Activated T-helper 9 cell treated with anti-CD3 and anti-CD28 coated beads, Interleukin-2, amount 50 U/mL, for 16 hours (primary cell): ENCODE data around the gene MIER3.
"Not testable (repeated sequence)": the region's sequence is repeated elsewhere in the genome, so short reads cannot be mapped to it uniquely, and the experiment has no call there.

Experiments used
- DNase-seq: peaks from one replicate; pipeline ENCODE4 v3.0.0-alpha.2; 2020; ENCODE audit warnings: low read depth

Gene MIER3

GRCh38 chr5:56951946-56952691 lies at the start of gene MIER3:
Gene MIER3, minus strand, starts transcription at chr5:56952123. Its CDS starts 21 bp downstream, at chr5:56952102.
- DNase-seq: peak; percentile 69

GRCh38 chr5:56995596-56995995 lies 43.7 kb upstream of the MIER3 start:
- no peak for DNase-seq

GRCh38 chr5:56993241-56993640 lies 41.3 kb upstream of the MIER3 start:
- no peak for DNase-seq

GRCh38 chr5:56989676-56990075 lies 37.8 kb upstream of the MIER3 start:
- no peak for DNase-seq

- DNase-seq: no peak
Measured at GRCh38 chr5:56988490-56988889, 36.6 kb upstream of the MIER3 start.

- DNase-seq: no peak
Measured at GRCh38 chr5:56987171-56987570, 35.2 kb upstream of the MIER3 start.

- no peak for DNase-seq
Measured at GRCh38 chr5:56986626-56986947, 34.7 kb upstream of the MIER3 start.

- DNase-seq: no peak
Measured at GRCh38 chr5:56985936-56986625, 34.2 kb upstream of the MIER3 start.

- no peak for DNase-seq
Measured at GRCh38 chr5:56984445-56984844, 32.5 kb upstream of the MIER3 start.

GRCh38 chr5:56983593-56984361 lies 31.9 kb upstream of the MIER3 start:
- DNase-seq: no peak

- DNase-seq: no peak
Measured at GRCh38 chr5:56981548-56982315, 29.8 kb upstream of the MIER3 start.

GRCh38 chr5:56979968-56980367 lies 28.0 kb upstream of the MIER3 start:
- no peak for DNase-seq

- not testable (repeated sequence) for DNase-seq
Measured at GRCh38 chr5:56979526-56979925, 27.6 kb upstream of the MIER3 start.

GRCh38 chr5:56977822-56978221 lies 25.9 kb upstream of the MIER3 start:
- DNase-seq: no peak

- DNase-seq: no peak
Measured at GRCh38 chr5:56977021-56977420, 25.1 kb upstream of the MIER3 start.

GRCh38 chr5:56974241-56974640 lies 22.3 kb upstream of the MIER3 start:
- no peak for DNase-seq

GRCh38 chr5:56973473-56973872 lies 21.6 kb upstream of the MIER3 start:
- DNase-seq: no peak

- DNase-seq: no peak
Measured at GRCh38 chr5:56971275-56971674, 19.4 kb upstream of the MIER3 start.

- DNase-seq: no peak
Measured at GRCh38 chr5:56964173-56964572, 12.2 kb upstream of the MIER3 start.

GRCh38 chr5:56963246-56963645 lies 11.3 kb upstream of the MIER3 start:
- DNase-seq: no peak

GRCh38 chr5:56962286-56962685 lies 10.4 kb upstream of the MIER3 start:
- no peak for DNase-seq

GRCh38 chr5:56961746-56962145 lies 9.8 kb upstream of the MIER3 start:
- DNase-seq: no peak
